GM20000 (cell line): Measurements from ENCODE around the gene MOB4.

ENCODE experiments used
- DNase-seq: peaks from one replicate; pipeline ENCODE4 v3.0.0; 2012; ENCODE audit warnings: low spot score
- TF ChIP-seq, protein P1 (sequence below): IDR thresholded peaks from 2 replicates; pipeline ENCODE4 v1.5.1; 2012; ENCODE audit warnings: mild to moderate bottlenecking, control low read depth; ENCODE audit errors: extremely low read depth, missing control alignments

MOB4 gene

GRCh38 chr2:197500503-197501131 lies 15.2 kb upstream of the MOB4 start:
- TF ChIP-seq, protein P1, sequence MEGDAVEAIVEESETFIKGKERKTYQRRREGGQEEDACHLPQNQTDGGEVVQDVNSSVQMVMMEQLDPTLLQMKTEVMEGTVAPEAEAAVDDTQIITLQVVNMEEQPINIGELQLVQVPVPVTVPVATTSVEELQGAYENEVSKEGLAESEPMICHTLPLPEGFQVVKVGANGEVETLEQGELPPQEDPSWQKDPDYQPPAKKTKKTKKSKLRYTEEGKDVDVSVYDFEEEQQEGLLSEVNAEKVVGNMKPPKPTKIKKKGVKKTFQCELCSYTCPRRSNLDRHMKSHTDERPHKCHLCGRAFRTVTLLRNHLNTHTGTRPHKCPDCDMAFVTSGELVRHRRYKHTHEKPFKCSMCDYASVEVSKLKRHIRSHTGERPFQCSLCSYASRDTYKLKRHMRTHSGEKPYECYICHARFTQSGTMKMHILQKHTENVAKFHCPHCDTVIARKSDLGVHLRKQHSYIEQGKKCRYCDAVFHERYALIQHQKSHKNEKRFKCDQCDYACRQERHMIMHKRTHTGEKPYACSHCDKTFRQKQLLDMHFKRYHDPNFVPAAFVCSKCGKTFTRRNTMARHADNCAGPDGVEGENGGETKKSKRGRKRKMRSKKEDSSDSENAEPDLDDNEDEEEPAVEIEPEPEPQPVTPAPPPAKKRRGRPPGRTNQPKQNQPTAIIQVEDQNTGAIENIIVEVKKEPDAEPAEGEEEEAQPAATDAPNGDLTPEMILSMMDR: no peak
- DNase-seq: no peak

DNA sequence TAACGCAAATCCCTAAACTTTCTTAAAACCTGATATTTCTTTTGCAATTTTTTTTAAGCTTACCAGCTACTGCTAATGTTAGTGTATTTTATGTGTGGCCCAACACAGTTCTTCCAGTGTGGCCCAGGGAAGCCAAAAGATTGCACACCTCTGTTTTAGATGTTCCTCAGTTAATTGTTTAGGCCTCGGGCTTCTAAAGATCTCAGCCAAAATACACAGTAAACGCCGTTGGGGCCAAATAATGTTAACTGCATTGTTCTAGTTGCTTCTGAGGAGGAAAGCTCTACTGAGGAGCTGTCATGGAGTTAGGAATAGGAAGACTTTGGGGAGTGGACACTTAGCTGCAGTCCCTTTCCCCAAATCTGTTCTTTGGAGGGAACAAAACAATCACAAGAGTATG lies 13.7 kb upstream of the MOB4 start:
- TF ChIP-seq, protein P1: no peak
- DNase-seq: no peak

DNA sequence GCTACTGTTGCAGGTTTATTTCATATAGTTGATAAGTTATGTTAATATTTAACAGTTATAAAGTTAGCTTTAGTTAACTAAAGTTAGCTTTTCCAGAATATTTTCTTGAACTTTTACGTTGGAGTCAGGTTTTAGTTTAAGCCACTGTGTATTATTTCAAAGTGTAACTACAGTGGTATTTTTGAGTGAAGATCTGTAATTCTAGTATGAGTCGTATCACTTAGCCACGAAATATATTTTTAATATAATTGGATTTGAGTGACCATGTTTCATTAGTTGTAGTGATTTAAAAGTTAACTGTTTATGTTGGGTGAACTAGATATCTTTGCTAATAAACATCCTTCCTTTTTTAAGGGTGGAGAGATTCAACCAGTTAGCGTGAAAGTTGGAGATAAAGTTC lies 13.2 kb upstream of the MOB4 start:
- DNase-seq: no peak
- TF ChIP-seq, protein P1: no peak

DNA sequence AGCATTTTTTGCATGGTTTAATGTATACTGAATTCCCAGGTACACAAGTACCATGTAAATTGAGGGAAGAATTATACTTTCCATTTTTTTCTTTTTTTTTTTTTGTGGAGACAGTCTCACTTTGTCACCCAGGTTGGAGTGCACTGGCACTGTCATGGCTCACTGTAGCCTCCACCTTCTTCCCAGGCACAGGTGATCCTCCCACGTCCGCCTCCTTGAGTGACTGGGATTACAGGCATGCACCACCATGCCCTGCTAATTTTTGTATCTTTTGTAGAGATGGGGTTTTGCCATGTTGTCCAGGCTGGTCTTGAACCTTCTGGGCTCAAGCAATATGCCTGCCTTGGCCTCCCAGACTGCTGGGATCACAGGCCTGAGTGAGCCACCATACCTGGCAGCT lies 11.9 kb upstream of the MOB4 start:
- no peak for DNase-seq
- TF ChIP-seq, protein P1: no peak

DNA sequence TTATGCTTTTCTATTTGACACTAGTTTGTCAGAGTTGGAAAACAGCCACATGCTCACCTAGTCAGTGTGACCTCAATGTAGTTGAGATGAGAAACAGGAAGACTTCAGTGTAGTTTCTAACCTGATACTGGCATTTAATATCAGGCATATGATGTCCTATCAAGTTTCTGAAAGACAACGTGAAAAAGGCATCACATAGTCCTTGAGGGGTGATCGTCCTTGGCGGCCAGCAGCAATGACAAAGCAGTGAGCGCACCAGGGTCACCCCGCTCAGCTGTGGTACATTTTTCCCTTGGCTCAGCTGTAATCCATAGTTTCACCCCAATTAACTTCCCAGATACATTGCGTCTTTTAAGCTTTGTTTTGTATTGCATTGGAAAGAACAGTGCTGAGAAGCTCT lies 11.4 kb upstream of the MOB4 start:
- DNase-seq: no peak
- TF ChIP-seq, protein P1: no peak

GRCh38 chr2:197506658-197507057 lies 9.2 kb upstream of the MOB4 start:
- TF ChIP-seq, protein P1: no peak
- no peak for DNase-seq

- TF ChIP-seq, protein P1: no peak
- DNase-seq: no peak
Observed at GRCh38 chr2:197513915-197514314, 2.0 kb upstream of the MOB4 start.
